Stimulated activated CD4-positive, alpha-beta T cell treated with anti-CD3 and anti-CD28 coated beads, Interleukin-4, amount 100 ng/mL, for 4 hours (primary cell): ENCODE results near the gene SUPT3H.

Source experiments
- DNase-seq, 2 experiments: peaks; one replicate each; pipeline ENCODE4 v3.0.0-alpha.2; 2020

The SUPT3H gene

DNA sequence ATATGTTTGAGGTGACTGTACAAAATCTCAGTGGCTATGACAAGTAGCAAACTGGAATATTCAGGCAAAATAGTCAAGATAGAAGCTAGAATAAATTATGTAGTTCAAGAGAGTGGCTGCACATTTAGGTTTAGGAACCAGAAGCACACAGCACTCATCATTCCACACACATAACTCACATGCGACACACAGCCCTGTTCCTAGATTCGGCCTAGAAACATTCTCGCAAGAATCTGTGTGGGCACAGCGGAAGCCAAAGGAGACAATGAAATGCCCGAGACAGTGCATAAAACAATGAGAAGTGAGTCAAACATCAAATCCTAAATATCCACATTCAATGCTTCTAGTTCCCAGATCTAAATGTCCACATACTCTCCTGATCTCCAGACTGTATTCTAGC lies 9.5 kb upstream of the SUPT3H start:
- DNase-seq: no peak

DNA sequence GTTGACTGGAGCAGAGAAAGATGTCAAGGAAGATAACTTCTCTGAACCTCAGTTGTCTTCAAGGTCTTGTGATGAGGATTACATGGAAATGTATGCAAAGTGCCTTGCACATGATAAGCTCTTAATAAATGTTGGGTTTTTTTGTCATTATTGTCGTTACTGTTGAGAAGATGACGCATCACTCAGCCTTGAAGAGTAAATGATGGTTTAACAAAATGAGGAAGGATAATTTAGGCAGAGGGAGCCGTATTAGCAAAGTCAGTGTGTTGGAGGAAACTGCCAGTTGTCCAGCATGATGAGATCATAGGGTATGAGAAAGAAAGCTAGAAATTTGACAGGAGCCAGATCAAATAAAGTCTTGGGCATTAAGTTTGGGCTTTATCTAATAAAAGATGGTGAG lies 8.8 kb upstream of the SUPT3H start:
- DNase-seq: no peak

DNA sequence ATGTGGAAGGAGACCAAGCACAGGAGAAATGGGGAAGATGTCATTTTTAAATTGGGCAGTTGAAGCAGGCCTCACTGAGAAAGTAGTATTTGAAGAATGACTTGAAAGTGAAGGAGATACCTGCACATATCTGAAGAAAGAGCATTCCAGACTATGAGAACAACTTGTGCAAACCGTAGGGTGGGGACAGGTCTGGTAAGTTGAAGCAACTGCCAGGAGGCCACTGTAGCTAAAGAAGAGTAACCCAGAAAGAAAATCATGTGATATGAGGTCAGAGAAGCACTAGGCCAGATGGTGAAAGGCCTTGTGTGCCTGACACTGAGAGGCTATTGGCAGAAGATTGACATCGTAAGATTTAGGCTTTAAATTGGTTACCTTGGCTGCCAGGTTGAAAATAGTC lies 4.7 kb upstream of the SUPT3H start:
- no peak for DNase-seq

DNA sequence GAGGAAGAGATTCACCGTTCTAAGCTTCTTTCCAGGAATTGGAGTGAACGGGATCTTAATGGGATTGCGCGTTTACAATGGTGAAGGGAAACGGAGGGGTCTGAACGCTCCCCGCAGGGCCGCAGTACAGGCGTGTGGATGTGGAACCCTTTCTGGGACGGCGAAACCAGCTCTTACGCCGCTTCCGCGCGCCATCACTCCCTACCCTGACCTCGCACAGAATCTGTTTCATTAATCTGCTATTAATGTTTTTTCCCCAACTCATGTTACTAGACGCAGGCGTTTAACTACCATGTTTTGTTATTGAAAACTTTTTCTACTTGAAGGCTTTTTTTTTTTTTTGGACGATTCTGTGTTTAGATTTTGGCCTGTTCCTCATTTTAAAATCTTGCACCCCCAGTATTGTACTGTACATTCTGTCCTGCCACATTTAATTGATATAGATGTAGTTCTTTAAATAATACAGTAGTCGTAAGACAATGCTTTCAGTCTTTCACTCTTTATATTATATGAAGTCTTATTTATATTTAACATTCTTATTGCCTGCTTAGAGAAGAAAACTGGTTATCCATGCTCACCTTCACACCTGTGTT lies 696 bp upstream of the SUPT3H start:
- DNase-seq: no peak

DNA sequence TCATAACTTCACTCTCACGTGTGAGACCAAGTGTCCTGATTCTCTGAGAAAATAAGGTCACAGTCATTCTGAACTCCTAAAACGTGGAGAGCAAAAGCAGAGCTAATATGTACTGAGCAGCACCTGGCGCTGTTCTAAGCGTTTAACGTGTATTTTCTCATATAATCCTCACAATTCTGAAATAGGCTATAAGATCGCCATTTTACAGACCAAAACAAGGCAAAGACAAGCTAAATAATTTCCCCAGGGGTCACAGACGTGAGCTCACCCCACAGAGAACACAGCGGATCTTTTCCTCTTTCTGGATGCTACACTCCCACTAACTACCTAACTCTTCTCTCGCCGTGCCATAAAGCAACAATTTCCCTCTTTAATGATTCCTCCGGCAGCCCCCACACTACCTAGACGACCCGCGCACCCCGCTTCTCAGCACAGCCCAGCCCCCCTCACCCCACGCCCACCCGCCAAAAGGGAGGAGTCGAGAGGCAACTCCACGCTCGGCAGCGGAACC lies 636 bp downstream of the SUPT3H start:
- peak in 1 of 2 experiments; percentile 85 for DNase-seq

DNA sequence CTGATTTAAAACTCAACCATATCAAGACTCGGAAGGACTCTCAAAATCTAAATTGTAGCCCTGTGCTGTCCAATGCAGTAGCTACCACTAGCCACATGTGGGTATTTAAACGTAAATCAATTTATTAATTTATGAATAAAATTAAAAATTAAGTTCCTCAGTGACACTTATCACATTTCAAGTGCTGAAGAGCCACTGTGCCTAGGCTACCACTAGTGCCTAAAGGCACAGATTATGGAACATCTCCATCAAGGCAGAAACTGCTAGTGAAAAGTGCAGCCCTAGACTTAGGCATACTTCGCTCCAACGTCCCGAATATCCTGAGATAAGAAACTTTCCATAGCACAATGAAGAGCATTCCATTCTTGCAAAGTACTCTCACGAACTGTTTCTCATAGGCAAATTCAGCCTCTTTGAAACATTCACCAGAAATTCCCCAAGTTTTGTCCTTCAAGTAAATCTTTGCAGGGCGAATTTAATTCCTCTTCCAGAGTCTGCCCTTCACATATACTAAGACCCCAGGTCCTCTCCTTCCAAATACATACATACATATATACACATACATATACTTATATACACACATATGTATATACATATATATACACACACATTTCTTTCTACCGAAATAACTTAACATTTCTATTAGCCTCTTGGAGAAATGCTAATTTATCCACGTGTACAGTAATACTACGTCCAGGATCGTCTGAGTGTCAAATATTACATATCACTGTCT lies 1.3 kb downstream of the SUPT3H start:
- no peak for DNase-seq

DNA sequence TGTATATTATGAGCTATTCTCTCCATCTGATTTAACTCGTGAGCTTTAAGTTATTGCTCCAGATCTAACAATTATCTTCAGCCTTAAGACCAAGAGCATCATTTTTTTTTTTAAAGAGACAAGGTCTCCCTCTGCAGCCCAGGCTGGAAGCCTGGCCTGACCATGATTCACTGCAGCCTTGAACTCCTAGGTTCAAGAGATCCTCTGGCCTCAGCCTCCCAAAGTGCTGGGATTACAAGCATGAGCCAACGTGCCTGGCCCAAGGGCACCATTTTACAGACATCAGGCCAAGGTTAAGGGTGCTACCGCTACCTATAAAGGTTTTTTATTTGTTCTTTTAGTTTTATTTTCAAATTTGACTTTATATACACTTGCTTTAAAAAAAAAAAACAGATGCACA lies 2.3 kb downstream of the SUPT3H start:
- no peak for DNase-seq

DNA sequence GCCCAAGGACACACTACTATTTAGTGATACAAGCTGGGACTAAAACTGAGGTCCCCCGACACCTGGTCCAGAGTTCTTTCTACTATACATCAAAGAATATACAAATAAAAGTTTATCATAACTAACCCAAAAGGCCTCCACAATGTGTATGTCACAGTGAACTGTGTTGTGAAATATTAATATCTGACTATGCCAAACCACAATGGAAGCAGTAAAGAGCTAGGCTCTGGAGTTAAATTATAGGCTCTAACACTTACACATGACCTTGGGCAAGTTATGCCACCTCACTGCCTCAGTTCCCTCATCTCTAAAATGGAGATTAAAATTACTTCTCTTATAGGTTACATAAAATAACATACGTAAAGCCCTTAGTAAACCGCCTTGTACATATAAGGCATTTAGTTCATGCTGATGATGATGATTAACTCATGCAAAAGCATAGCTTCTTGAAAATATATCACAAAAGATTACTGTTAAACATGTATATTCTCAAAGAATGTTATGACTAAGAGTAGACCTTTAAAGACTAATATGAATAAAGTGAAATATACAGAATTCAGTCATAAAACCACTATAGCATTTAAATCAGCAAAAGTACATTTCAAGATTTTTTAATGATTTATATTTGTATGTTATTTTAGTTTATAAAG lies 5.7 kb downstream of the SUPT3H start:
- DNase-seq: no peak

DNA sequence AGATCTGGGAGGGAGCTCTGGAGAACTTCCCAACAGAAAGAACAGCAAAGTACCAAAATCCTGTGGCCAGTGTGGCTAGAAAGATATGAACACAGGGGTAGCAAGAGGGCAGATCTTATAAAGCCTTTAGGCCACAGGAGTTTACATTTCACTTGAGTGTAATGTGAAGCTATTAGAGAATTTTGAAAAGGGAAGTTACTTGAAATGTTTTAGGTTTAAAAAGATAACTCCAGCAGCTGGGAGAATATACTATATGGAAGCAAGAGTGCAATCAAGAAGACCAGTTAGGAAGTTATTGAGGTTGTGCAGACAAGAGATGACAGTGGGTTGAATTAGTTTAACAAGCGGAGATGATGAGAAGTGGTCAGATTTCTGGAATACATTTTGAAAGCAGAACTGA lies 7.9 kb downstream of the SUPT3H start:
- DNase-seq: no peak

DNA sequence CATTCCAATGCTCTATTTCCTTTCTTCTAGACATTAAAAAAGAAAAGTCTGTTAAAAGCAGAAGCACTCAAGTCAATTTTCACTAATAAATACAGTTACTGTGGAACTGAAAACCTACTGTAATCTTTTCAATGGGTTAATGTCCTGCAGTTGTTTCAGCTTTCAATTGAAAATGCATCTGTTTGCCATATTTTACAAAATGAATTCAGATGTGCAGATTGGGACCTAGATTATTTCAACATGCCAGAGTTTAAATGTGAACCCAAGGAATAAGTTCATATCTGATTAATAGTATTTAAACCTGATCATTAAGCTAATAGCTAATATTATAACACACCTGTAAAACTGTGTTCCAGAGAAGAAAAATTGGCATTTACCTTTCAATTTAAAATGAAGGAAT lies 9.7 kb downstream of the SUPT3H start:
- no peak for DNase-seq

DNA sequence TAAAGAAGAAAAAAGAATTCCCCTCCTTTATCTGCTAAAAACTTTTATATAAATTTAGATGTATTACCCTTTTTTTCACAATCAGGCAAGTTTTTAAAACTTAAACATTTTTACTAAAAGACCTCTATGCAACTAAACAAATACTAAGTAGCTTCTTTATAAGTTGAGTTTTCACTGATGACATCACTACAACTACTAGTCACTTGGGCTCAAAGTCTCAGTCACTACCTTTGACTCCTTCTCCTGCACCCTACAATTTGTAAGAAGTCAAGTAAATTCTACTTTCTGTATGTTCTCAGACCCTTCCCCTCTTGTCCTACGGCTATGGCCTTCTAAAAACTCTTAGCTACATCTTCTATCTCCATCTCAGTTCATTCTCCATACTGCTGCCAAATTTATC lies 11.2 kb downstream of the SUPT3H start:
- DNase-seq: no peak

DNA sequence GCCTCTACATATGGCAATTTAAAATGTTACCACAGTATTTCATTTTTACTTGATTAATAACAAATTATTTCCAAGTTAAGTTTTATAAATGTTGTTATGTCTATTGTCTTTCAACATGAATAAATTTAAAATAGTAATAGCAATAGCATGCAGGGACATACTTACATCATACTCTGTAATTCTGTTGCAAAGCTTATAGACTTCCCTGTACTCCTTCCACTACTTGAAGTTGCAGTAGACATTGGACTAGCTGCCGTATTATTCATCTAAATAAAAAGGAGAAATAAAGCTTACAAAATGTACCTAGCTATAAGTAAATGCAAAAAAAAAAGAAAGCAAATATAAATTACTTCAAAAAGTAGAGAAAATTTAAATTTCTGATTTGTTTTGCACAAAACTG lies 12.7 kb downstream of the SUPT3H start:
- no peak for DNase-seq

DNA sequence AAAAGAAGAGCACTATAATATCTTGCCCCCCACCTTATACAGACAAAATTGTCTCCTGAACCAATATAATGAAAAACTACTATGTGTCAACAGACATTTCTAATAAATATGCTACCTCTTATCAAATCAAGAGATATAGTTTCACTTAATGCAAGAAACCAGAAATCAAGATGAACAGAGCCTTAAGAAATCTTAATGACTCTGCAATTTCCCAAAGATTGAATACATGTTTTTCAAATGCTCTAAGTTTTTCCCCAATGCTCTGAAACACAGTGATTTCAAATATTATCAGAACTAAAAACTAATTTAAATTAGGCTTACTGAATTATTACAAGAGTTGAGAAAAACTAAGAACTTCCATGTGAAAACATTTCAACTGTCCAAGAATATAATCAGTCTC lies 13.3 kb downstream of the SUPT3H start:
- no peak for DNase-seq

DNA sequence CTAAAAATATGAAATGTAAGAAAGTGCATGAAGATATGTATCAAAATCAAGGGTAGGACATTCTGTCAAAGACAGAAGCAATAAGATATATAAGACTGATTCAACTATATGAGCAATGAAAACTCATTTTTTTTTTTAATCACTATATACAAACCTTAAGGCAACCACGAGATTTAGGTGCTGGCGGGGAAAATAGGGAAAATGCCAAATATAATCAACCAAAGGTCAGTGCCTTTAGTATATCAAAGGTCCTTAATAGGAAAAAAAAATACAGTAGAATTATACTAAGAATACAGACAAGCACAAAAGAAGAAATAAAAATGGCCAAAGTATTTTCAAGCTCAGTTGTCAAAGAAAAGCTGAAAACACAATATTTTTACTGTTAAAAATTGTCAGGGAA lies 24.1 kb downstream of the SUPT3H start:
- DNase-seq: no peak

DNA sequence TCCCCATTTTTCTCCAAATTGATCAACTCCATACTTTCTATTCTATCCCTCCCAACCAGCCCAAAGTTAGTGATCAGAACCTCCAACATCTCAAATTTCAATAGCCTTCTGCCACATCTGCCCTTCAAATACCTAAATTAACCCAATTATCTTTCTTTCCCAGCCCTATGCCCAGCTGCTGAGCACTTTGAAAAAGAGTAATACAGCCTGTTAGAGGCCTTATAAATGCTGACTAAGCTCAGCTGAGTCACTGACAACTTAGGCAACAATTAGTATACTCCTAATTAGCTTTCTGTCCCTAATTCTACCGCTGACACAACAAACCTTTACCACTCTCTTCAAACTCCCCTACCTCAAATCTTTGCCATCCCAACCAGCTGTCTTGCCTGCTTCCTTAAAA lies 26.1 kb downstream of the SUPT3H start:
- no peak for DNase-seq

DNA sequence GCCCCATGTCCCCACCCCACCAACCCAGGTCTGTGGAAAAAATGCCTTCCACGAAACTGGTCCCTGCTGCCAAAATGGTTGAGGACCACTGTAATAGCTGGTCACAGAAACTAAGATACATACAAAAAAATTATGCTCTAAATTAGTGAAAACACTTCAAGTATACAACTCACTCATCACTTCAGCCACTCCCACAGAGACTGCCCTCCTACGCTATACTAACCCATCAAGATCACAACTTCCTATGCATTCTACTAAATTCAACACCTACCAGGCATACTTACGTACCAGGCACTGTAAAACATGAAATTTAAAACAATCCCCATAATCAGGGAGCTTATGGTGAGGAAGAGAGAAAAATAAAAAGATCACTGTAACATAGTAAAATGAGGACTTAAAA lies 26.7 kb downstream of the SUPT3H start:
- no peak for DNase-seq

DNA sequence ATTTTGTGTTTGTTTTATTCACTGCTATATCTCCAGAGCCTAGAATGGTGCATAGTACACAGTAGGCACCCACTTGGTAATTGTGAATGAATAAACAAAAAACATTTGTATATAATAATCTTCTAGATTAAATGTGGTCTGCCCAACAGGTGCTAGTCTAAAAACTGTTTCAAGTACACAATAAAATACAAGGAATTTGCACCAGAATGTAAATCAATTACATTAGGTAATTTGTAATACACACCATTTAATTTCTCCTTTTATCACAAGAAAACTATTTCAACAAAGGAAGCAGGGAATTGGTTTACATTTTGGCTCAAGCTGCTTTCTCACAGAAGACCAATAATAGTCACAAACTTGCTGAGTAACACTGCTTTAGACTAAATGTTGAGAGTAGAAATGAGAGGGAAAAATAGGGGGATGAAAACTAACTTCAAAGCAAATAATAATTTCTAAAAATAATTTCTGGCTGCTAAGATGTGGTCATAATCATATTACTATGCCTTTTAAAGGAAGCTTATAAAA lies 27.5 kb downstream of the SUPT3H start:
- no peak for DNase-seq

DNA sequence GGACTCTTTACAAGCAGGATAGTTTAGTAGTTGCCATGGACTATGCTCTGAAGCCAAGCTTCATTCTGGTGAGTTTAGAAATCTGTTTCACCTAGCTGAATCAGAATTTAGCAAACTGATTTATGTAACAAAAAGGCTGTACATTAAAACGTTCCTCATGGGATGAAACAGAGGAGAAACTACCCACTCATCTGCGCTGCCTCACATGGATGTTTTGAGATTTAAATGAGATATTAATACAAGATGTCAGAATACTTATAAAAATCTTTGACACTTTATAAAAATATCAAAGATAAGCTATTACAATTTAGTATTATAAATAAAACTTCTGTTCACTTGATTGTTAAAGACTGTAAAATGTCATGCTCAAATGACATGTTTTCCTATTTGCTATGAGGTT lies 32.8 kb downstream of the SUPT3H start:
- no peak for DNase-seq

DNA sequence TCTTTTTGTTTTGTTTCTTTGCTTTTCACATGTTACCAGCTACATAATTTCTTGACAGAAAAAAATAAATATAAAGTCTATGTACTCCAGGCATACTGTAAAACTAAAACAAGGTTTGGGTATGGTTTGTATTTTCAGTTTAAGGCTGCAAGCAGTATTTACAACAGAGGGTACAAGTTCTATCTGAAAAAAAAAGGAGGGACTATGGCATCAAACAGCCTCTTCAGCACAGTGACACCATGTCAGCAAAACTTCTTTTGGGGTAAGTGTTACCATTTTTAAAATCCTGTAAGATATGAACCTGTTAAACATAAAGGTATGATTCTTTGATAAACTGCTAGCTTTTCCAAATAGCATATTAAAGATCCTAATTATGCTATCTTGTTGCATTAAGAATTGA lies 49.2 kb downstream of the SUPT3H start:
- DNase-seq: no peak

DNA sequence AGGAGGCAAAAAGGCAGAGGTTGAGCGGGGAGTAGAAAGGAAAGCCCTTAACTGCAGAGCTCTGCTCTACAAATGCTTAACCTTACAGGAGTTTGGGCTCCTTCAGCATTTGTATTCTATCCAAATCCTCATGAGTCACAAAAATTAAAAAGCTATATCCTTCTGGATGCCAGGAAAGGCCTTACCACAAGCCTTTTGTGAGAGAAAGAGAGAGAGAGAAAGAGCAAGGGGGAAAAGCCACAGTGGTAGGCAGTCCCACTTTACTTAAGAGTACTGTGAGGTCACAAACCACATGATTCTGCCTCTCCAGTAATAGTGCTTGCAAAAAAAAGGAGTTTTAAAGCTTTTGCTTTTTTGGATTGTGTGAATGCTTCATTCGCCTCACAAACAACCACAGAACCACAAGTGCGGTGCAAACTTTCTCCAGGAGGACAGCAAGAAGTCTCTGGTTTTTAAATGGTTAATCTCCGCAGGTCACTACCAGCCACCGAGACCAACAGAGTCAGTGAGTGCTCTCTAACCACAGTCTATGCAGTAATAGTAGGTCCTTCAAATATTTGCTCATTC lies 49.7 kb downstream of the SUPT3H start, which contains the start of gene RUNX2:
TSS of gene RUNX2 (plus strand) at position 375 of the 567 bp plus-strand sequence. CDS start 397 bp downstream, outside the sequence.
- no peak for DNase-seq

DNA sequence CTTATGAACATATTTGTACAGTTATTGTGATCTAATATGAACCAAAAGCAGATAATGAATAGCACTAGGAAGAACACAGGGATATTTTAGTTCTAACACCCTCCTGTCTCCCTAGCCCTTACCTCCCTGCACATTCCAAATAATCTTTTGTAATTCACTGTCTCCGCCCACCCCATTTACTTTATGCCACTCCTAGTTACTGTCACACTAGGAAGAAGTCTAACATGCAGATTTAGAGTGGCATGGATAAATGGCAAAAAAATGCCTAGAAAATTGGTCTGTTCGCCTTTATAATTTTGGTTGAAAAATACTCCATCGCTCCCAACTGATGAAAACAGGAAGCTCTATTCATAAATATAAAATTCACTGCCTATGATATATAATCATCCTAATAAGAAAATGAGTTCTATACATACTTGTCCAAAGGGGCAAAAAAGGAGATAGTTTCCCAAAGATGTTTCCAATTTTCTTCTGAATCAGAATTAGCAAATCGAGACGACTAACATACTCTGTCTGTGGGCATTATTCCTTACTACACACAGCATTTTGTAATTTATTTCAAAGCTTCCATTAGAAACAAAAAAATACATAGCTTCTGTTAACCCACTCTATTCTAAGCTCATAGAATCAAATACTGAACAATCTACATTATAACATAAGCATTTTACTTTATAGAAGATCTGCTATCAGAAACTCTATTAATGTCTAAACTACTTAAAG lies 50.9 kb downstream of the SUPT3H start:
- no peak for DNase-seq

DNA sequence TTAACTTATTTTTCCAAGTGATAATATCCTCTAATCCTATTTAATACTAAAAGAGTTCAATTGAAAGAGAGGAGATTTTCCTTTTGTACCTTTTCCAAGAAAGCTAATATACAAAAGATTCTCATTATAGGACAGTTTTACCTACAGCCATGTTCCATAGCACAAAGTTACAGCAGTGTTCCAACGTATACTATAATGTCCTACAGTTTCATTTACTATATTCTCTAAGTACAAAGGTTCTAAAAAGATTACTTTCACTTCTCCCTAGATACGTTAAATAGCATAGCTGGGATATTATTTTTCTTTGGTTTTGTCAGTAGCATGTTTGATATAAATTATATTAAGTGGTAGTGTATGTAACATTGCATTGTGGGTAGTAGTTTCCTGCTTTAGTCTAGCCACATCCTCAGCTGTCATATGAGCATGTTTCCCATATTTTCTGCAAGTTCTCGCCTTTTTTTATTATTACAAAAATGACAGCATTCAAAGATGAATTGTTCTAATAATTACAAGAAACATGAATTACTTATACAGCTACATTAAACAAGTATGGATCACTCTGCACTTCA lies 54.0 kb downstream of the SUPT3H start:
- DNase-seq: no peak

DNA sequence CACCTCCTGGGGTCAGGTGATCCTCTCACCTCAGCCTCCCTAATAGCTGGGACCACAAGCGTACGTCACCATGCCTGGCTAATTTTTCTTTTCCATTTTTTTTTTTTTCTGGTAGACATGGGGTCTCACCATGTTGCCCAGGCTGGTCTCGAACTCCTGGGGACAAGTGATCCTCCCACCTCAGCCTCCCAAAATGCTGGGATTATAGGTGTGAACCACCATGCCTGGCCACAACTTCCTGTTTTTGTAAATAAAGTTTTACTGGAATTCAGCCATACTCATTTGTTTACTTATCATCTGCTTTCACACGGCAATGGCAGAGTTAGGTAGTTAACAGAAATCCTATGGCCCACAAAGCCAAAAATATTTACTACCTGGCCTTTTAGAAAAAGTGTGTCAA lies 57.4 kb downstream of the SUPT3H start:
- DNase-seq: no peak
